ENCODE measurements around the gene COPS6.

DNA sequence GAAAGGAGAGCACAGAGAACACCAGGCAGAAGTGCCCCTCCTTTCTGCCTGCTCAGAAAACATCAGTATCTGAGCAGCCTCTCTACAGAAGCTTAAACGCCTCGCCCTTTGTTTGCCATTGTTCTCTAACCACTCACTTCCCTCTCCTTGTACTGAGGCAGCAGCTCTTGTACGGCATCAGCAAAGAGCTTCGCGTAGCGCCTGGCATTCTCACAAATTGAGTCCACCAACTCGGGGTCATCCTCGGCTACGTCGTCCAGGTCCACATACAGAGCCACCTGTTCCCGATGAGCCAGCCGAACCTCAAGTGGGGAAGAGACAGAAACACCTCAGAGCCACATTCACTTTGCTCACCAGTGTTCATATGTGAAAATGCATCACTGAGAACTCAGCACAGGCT is 10.7 kb downstream of the COPS6 start:
- TF ChIP-seq EP300 (IDR thresholded peaks at IDR 0.05; ENCODE audit: borderline replicate concordance) (no peak), USF1 (IDR thresholded peaks at IDR 0.05) (no peak), CEBPB (IDR thresholded peaks at IDR 0.05) (no peak), CREB1 (IDR thresholded peaks at IDR 0.05; ENCODE audit: low read depth) (no peak), TCF12 (IDR thresholded peaks at IDR 0.05; ENCODE audit: low read depth) (no peak), YY1 (IDR thresholded peaks at IDR 0.05; ENCODE audit: low read depth) (no peak), TEAD4 (IDR thresholded peaks at IDR 0.05) (no peak), NFIC (IDR thresholded peaks at IDR 0.05) (no peak), EGR1 (IDR thresholded peaks at IDR 0.05) (no peak)
- TF ChIP-seq, protein P1, sequence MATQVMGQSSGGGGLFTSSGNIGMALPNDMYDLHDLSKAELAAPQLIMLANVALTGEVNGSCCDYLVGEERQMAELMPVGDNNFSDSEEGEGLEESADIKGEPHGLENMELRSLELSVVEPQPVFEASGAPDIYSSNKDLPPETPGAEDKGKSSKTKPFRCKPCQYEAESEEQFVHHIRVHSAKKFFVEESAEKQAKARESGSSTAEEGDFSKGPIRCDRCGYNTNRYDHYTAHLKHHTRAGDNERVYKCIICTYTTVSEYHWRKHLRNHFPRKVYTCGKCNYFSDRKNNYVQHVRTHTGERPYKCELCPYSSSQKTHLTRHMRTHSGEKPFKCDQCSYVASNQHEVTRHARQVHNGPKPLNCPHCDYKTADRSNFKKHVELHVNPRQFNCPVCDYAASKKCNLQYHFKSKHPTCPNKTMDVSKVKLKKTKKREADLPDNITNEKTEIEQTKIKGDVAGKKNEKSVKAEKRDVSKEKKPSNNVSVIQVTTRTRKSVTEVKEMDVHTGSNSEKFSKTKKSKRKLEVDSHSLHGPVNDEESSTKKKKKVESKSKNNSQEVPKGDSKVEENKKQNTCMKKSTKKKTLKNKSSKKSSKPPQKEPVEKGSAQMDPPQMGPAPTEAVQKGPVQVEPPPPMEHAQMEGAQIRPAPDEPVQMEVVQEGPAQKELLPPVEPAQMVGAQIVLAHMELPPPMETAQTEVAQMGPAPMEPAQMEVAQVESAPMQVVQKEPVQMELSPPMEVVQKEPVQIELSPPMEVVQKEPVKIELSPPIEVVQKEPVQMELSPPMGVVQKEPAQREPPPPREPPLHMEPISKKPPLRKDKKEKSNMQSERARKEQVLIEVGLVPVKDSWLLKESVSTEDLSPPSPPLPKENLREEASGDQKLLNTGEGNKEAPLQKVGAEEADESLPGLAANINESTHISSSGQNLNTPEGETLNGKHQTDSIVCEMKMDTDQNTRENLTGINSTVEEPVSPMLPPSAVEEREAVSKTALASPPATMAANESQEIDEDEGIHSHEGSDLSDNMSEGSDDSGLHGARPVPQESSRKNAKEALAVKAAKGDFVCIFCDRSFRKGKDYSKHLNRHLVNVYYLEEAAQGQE (IDR thresholded peaks at IDR 0.05; ENCODE audit: low read depth) = no peak
- TF ChIP-seq, protein P2, sequence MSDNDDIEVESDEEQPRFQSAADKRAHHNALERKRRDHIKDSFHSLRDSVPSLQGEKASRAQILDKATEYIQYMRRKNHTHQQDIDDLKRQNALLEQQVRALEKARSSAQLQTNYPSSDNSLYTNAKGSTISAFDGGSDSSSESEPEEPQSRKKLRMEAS (IDR thresholded peaks at IDR 0.05) = no peak

Measured in Ishikawa (cell line).